Hematopoietic multipotent progenitor cell (in vitro differentiated cells): ENCODE data around the gene NAT14. TPM values are rescaled to one million over a fixed set of nuclear protein-coding genes. Genes with fewer than 3 reads are reported as not detected.
A peak's percentile ranks its signal among the peaks of the same experiment; 100 is the strongest.

Experiments
- DNase-seq, 3 donors: peaks; one replicate each; pipeline ENCODE4 v3.0.0-alpha.2; 2011 to 2015; ENCODE audit warnings: low read depth in 2 of 3, low spot score in 2 of 3
- total RNA-seq: library from RNA; depleted of rRNA; stranded (reverse); fragments of >200 nt; gene quantifications from one replicate; pipeline ENCODE4 v1.2.3, GENCODE V29; 2012

Gene NAT14
- total RNA-seq, 1 donor = 12.7 TPM

DNA sequence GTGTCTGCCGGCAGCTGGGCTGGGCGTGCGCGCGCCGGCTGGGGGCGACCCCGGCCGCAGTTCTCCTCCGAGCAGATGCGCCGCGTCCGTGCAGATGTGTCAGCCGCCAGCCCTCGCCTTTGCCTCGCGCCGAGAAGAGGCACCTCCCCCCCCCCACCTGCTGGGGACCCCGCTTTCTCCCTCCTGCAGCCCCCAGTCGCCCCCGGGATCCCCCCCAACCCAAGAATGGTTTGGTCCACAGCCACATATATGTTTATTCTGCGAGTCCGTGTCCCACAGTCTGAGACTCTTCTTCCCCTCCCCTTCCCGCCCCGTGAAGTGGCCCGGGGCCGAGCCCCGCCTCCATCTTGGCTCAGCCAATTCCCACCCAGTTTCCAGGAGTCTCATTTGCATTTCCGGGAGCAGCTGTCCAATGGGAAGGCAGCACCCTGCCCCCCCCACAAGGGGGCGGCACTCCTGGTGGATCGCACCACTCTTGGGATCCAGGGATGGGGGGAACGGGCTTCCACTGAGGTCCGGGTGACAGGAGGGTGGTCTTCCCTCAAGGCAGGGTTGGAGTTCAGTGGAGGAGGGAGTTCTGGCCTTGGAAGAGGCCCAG is 32.1 kb upstream of the NAT14 start:
- DNase-seq = peak in 2 of 3 donors; percentile 83 to 85

DNA sequence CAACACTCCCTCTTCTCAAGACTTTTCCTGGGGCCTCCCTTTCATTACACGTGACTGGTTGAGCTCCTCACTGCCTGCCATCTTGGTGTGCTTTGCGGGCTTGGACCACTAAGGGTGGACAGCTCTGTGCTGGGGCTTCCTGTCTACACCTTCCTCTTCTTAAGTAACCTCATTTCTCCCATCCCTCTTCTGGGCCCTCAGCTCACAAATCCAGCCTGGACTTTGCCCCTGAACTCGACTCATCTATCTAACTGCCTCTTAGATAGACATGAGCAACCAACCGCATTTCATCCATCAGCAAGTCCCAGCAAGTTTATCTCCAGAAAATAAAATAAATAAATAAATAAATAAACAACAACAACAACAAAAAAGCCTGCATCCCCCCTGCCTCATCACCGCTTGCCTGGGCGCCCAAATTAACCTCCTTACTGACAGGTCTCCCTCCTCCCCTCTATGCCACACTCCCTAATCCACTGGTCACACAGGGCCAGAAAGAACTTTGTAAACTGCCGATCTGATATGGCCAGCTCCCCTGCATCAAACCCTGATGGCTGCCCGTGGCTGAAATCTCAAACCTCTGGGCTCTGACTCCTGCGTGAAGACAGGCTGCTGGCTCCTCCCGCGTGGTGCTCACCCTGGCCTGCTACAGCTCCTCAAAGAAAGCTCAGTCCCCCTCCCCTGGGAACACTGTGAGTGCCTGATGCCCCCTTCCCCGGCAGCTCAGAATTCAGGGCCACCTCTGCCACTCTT is 31.3 kb upstream of the NAT14 start:
- no peak for DNase-seq

DNA sequence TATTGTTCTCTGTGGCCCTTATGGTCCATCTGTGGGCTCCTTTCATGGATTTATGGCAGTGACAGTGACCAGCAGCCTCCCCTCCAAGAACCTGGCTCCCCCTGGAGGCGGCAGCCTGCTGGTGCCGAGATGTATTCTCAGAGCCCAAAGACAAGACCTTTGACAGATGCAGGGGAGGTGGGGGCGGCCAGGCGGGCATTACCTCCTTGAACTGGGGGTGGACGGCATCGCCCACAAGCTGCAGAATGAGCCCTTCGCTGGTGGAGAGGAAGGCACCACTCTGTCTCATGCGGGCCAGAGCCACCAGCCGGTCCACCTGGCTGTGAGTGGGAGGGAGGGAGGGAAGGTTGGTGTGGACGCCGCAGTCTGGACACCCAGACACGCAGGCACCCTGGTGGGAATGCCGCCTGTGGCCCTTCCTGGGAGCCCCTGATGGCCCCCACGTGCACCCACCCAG is 30.2 kb upstream of the NAT14 start:
- peak in 1 of 3 donors; percentile 65 for DNase-seq

DNA sequence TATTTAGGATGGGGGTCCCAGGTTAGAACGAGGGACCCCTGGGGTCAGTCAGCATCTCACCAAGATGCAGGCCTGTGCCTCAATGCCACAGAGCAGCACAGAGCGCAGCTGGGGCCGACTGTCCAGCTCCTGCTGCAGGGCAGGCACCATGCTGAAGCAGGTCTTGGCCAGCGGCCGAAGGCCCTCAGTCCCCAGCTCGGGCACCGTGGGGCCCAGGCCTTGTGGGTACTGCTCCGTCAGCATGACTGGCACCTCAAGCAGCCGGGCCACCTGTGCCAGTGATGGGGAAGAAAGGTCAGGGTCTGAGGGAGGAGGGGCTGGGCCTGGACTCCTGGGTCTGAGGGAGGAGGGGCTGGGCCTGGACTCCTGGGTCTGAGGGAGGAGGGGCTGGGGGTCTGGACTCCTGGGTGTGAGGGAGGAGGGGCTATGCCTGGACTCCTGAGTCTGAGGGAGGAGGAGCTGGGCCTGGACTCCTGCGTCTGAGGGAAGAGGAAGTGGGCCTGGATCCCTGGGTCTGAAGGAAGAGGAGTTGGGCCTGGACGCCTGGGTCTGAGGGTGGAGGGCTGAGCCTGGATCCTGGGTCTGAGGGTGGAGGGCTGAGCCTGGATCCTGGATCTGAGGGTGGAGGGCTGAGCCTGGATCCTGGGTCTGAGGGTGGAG is 29.3 kb upstream of the NAT14 start:
- DNase-seq = no peak

DNA sequence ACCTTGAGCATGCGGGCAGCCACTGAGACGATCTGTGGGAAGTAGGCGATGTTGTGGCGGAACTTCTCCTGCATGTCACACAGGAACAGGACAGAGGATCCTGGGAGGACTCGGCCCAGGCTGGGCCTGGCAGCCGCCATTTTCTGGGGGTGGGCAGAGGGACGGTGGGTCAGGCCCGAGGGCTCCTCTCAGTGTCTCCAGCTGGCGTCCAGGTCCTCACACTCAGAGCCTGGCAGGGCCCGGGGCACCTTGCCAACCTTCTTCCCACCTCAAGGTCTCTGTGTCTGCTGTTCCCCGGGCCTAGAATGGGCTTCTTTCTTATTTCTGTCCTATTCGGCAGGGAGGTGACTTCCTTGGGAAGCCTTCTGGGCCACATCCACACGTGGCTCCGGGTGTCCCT is 28.6 kb upstream of the NAT14 start:
- no peak for DNase-seq

DNA sequence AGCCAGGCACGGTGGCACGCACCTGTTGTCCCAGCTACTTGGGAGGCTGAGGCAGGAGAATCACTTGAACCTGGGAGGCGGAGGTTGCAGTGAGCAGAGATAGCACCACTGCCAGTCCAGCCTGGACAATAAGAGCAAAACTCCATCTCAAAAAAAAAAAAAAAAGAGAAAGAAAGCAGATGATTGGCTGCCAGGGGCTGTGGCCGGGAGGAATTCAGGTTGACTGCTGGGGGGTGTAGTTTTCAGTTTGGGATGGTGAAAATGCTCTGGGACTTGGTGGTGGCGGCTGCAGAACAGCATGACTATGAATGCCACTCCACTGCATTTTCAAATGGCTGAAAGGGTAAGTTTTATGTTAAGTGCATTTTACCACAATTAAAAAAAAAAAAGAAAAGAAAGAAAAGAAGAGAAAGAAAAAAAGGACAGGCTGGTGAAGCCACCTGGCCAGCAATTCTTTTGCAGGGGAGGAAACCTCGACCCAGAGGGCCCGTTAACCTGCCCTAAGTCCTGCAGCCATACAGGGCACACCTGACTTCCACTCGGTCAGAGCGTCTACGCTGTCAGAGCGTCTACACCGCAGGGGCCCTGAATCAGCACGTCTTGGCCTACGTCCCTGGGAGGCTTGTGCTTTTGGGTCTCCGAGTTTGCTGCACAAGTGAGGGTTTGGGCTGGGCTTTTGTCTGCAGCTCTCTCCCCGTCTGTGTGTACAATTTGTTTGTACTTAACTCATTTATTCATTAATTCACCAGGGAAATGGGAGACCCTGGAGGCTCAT is 27.1 kb upstream of the NAT14 start:
- no peak for DNase-seq

DNA sequence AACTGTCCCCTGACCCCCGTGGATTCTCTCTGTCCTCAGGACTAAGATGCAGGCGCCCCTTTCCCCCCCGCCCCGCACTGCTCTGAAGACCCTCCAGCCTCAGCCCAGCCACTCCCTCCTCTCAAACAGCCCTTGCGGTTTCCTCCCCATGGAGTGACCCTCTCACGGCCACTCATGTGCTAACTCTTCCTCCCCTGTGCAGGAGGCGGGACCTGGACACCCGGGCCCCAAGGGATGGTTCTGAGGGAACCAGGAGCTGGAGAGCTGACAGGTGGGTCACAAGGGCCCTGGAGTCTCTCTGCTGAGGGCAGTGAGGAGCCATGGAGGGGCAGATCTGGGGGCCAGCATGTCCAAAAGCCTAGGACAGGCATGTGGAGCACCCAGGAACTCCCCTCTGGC is 25.4 kb upstream of the NAT14 start:
- DNase-seq = no peak

DNA sequence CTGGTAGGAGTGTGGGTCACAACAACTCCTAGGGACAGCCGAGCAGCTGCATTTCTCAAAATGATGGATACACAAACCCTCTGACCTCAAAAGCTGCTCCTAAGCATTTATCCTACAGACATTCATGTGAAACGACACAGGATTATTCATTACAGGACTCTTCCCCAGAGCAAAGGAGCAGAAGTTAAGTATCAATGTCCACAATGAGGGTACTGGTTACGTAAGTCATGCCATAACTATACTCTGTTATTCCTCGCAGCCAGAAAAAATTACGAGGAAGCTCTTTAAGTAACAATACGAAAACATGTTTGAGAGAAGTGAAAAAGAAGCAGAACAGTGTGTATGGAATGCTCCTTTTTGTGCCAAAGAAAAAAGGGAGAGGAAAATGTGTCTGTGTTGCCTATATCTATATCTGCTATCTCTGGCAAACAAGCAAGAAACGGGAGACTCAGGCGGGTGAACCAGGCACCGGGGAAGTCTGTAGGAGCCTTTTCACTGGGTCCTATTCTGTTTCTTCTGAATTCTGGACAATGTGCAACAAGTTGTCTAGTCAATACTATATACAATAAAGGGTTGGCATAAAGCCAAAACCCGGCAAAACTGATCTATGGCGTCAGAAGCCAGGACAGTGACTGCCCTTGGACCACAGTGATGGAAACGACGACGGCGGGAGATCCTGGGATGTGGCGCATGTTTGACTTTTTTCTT is 24.9 kb upstream of the NAT14 start:
- no peak for DNase-seq

DNA sequence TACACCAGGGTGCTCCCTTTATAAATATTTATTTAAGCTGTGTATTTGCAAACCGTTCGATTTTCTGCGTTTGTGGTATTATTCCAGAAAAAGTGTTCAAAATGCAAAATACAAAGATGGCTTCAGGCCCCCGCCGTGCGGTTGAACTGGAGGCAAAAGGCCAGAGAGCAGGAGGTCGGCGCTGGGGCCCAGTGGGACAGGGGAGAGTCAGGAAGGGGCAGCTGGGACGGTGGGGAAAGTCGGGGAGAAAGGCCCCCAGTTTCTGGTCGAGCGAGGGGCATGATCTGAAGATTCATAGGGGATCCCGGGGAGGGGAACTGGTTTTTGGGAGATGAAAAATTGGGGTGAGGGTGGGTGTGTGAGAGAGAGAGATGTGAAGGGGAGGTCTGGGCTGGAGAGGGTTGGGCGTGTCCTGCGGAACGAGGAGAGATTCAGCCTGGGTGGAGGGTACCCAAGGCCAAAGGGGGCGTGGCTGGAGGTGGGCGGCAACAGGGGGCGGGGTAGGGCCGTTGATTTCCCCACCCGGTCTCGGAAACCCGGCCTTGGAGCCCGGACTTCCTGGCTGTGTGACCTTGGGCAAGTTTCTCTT is 24.2 kb upstream of the NAT14 start:
- DNase-seq = peak in 2 of 3 donors; percentile 63 to 71

DNA sequence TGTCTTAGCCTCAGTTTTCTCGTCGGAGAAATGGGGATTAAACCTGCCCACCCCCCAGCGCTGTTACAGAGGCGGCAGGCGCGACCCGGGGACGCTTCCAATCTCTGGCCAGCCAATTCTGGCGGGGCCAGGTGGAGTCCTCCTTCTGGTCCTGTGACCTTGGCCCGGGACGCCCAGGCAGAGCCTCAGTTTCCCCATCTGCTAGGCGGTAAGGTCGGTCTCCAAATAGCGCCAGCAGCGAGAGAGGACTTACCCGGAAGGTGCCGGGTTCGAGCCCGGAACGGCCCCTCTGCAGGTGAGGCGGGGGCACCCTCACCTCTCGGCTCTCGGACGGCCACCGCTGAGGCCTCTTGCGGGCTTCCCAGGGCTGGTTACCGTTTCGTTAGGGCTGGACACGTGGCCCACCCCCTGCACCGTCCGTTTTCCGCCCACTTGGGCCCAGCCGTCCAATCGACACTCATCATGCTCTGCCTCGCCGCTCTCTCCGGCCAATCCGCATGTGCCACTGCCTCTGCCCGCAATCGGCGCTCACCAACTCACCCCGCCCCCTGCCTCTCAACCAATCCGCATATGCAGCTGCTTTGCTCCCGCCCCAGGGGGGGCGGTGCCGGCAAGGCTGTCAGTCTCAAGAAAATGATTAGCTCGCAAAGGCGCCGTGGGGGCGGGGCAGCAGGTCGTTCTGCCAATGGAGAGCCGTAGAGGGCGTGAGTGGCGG is 23.6 kb upstream of the NAT14 start, which contains the start of gene ISOC2:
TSS of gene ISOC2 (minus strand) at position 384 of the 715 bp plus-strand sequence. CDS start 5,156 bp downstream, outside the sequence.
- DNase-seq = peak; percentile 95 to 100 (median 100)

DNA sequence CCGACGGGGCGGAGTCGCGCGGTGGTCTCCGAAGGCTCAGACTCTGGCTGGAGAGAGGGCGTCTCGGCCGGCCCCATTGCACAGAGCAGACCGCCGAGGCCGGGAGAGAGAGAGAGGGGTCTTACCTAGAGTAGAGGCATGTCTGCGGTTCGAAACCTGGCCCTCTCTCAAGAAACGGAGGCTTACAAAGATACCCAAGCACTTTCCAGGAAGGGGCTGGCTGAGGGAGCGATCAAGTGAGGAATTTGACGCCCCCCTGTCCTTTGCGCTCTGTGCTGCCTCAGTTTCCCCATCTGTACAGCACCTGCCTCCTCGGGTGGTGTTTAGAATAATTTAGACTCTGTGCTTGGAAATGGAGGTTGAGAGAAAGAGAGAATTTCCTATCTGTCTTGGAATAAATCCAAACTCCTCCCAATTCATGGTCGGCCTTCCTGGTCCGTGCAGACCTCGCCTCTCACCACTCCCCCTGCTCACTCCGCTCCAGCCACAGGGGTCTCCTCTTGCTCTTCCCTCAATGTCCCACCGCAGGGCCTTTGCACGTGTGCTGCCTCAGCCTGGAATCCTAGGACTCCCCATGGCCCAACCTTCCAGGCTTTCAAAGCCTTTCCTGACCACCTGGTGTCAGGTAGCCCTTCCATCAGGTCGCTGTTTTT is 22.9 kb upstream of the NAT14 start:
- DNase-seq = peak in 1 of 3 donors; percentile 62

DNA sequence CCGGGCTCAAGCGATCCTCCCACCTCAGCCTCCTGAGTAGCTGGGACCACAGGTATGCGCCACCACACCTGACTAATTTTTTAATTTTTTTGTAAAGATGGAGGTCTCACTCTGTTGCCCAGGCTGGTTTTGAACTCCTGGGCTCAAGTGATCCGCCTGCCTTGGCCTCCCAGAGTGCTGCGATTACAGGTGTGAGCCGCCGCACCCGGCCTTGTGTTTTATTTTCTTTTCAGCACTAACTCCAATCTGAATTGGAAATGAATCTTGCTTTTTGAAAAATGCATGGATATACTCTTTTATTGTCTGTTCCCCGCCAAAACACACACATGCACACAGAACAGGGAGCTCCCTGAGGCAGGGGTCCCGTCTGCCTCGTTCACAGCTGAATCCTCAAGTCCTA is 22.3 kb upstream of the NAT14 start:
- DNase-seq = no peak

DNA sequence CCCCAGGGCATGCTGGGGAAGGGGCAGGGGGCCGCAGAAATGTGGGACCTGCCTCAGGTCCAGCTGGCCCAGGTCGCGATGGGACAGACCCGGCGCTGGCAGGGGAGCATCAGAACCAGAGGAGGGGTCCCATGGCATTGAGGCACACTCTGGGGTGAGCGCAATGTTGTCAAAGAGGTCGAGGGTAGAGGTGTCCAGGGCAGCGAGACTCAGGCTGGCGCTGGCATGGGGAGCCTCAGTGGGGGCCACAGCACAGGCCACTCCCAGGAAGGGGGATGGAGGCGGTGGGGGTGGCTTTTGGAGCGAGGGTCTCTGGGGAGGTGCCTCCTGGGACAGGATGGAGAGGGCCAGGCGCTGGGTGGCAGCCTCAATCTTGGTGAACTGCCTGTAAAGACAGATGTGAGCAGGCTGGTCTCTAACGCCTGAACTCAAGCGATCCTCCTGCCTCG is 21.4 kb upstream of the NAT14 start:
- DNase-seq = no peak

DNA sequence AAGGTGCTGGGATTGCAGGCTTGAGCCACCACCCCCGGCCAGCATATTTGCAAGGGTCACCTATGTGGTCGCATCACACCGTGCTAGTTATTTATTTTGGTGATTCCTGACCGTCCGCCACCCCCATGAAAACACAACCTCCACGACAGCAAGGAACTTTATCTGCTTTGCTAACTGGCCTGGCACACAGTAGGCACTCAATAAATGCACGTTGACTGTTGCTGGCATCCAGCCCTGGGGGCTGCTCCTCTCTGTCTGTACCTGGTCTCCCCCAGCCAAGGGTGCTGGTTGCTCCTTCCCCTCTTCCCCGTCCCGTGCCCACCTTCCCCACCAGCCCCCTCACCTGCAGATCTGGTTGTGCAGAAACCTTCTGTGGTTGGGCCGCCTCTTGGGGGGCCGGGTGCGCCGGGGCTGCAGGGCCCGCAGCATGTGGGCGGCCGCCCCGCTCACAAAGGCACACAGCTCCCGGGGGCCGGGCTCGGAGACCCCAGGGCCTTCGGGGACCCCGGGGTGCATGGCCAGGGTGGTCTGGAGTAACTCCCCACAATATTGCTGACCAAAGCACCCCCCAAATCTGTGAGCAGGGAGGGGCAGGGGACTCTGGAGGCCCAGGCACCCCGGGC is 20.8 kb upstream of the NAT14 start:
- DNase-seq = no peak

DNA sequence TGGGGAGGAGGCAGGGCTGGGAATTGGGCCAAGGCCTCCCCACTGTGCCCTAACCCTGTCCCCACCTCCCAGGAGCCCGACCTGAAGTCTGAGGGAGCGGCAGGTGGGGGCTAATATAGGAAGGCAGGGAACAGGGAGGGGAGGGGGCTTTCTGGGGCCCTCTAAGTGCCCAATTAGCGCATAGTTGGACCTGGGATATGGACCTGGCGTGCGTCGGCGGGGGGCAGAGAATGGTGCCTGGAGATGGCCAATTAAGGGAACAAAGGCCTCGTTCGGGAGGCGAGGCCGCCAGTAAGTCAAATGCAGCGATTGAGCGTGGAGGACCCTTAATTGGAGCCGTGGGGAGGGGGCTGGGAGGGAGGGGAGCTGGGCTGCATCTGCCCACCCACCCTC is 20.3 kb upstream of the NAT14 start, which contains the start of gene C19orf85:
TSS of gene C19orf85 (minus strand) at position 90 of the 393 bp plus-strand sequence. CDS start 197 bp downstream, outside the sequence.
- DNase-seq = no peak

DNA sequence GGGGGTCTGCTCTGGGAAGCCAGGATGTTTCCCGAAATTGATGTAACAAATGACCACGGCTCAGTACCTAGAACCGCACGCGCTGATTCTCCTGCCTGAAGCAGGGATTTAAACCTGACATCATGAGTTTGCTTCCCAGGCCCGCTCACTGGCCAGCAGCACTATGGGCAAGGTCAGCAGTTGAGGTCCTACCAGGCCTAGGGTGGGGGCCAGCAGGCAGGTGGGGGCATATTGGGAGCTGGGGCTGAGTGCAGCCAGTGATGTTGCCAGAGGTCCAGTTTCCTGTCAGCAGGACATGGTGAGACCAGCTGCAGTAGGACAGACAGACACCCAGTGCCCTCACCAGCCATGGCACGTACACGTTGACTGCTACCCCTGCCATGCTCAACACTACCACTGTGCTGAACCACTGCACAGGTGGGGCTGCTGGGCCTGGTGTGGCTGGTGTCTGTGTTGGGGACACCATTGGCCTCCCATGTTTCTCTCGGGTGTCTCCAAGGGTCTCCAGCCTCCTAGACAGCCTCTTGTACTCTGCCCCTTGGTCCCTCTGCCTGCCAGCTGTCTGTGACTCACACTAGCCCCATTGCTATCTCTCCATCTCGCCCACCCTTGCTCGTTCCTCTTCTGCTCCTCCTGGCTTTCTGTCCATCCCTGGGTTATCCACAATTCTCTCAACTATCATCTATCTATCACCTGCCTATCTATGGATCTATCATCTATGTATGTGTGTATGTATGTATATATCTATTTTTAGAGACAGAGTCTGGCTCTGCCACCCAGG is 19.3 kb upstream of the NAT14 start:
- DNase-seq = no peak

DNA sequence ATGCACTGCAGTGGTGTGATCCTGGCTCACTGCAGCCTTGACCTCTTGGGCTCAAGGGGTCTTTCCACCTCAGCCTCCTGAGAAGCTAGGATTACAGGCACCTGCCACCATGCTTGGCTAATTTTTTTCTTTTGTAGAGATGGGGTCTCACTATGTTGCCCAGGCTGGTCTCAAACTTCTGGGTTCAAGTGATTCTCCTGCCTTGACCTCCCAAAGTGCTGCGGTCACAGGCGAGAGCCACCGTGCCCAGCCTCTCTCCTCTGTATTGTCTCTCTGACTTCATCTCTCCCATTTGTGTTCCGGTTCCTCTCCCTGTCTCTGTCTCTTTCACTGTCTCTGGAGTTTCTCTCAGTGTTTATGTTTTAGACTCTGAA is 18.8 kb upstream of the NAT14 start:
- DNase-seq = no peak
